ENCODE data around the gene HSPBP1.

HSPBP1 gene

DNA sequence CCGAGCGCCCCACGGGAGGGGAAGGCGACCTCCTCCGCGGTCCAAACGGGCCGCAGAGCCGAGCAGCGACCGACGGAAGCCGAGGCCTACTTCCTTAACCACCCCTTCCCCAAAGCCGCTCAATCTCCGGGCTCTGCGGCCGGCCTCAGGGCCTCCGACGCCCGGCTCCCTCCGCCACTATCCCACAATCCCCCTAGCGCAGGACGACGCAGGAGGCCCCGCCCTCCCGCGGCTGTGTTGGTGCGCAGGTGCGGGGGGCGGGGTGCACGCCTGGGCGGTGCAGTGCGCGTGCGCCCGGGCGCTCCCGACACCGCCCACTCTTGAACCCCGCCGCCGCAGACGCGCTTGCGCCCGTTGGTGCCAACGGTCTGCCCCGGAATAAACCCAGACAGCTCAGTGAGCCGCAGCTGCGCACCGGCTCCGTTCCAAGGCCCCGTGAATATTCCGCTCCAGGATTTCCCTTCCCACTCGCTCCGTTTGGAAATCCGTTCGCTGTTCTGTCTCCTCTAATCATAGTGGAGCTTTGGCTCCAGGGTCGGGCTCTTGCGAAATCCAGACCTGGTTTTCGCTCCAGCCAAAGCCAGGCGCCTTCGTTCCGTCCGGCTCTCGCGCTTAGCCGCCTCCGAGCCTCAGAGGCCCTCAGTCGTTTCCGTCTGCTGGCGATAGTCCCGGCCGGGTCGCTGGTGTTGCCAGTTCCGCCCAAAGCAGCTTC lies 20.9 kb downstream of the HSPBP1 start, which contains the start of gene PPP6R1:
PPP6R1 (minus strand) TSS at position 190 of the 712 bp plus-strand sequence. CDS start 11,914 bp downstream, outside the sequence.
- Mint-ChIP-seq H3K27me3 (peaks cover 4% of the 10 kb centered on the region), H3K27ac (peak within 1 kb of the TSS; percentile 99), H3K4me1 (peaks cover 40% of the 10 kb centered on the region), H3K4me3 (peak within 1 kb of the TSS; percentile 99), H3K9me3 (no peaks in the 10 kb centered on the region), H3K36me3 (peaks cover 40% of the 10 kb centered on the region)
- peak; percentile 95 for DNase-seq
- CTCF ChIA-PET: interaction anchor here (0.9 to 2.6 kb wide), 5 partner anchors 21 to 98 kb away, joined by 3 to 9 read pairs (median 4); partner anchors contain the start of genes HSPBP1 and KMT5C

DNA sequence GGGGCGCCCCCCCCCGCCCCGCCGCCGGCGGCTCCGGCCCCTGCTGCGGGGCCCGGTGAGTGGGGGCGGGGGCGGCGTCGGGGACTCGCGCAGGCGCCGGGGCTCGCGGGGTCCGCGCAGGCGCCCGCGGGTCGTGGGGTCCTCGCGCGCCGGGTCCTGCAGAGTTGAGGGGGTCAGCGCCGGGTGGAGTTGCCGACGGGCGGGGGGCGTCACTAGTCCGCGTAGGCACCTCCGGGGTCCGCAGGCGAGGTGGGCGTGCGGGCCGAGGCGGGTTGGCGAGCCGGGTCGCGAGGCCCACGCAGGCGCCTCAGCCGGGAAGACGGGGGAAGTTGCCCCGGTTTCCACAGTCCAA lies 21.5 kb downstream of the HSPBP1 start:
- peak; percentile 61 for DNase-seq
- CTCF ChIA-PET: interaction anchor here (0.9 to 2.6 kb wide), 3 partner anchors 21 to 98 kb away, joined by 3 to 9 read pairs (median 6); partner anchors contain the start of genes HSPBP1 and KMT5C
- Mint-ChIP-seq H3K9me3 (no peaks in the 10 kb centered on the region), H3K4me3 (peak overlapping the region; percentile 74), H3K36me3 (peaks cover 44% of the 10 kb centered on the region), H3K27me3 (peaks cover 4% of the 10 kb centered on the region), H3K27ac (peak overlapping the region; percentile 99), H3K4me1 (peaks cover 45% of the 10 kb centered on the region)

DNA sequence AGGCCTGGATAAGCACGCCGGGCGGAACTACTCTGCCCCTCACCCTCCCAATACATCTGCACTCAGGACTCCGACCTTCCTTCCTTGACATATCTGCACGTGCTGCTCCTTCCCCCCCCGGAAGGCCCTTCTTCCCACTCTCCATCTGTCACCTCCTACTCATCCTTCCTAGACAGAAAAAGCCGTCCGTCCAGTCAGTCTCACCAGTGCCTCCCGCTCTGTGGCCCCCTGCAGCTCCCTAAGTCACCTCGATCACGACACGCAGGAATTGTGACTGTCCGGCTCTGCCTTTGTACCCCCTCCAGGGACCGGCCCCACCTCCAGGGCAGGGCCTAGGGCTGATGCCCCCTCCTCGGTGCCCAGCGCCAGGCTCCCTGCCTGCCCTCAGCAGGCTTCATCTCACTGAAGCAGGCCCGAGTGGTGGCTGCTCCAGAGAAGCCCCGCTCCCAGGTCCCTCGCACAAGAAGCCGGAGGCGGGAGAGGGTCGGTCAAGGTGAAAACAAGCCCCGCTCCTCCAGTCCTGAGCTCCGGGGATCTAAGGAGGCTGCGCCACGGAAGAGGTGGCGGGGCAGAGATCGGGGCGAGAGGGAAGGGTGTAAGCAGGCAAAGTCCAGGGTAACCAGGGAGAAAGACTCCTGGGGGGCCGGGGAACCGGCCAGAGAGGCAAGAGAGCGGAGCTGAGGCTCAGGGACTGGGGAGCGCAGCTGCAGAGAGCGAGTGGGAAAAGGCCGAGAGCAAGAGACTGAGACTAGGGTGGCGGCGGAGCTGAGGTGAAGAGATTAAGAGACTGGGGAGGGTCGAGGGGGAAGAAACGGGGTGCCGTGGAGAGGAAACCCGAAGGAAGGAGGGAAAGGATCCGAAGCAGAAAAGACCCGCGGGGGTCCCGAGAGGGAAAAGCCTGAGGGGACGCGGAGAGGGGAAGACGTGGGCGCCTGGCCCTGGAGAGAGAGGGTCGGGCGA lies 22.2 kb downstream of the HSPBP1 start:
- Mint-ChIP-seq H3K27ac (peak overlapping the region; percentile 99), H3K36me3 (peaks cover 46% of the 10 kb centered on the region), H3K4me3 (peak overlapping the region; percentile 99), H3K4me1 (peaks cover 52% of the 10 kb centered on the region), H3K27me3 (peaks cover 4% of the 10 kb centered on the region), H3K9me3 (no peaks in the 10 kb centered on the region)
- CTCF ChIA-PET: interaction anchor here (1.2 kb wide), 1 partner anchor 34 kb away, joined by 3 read pairs; no protein-coding TSS in a partner anchor
- peak; percentile 42 for DNase-seq

DNA sequence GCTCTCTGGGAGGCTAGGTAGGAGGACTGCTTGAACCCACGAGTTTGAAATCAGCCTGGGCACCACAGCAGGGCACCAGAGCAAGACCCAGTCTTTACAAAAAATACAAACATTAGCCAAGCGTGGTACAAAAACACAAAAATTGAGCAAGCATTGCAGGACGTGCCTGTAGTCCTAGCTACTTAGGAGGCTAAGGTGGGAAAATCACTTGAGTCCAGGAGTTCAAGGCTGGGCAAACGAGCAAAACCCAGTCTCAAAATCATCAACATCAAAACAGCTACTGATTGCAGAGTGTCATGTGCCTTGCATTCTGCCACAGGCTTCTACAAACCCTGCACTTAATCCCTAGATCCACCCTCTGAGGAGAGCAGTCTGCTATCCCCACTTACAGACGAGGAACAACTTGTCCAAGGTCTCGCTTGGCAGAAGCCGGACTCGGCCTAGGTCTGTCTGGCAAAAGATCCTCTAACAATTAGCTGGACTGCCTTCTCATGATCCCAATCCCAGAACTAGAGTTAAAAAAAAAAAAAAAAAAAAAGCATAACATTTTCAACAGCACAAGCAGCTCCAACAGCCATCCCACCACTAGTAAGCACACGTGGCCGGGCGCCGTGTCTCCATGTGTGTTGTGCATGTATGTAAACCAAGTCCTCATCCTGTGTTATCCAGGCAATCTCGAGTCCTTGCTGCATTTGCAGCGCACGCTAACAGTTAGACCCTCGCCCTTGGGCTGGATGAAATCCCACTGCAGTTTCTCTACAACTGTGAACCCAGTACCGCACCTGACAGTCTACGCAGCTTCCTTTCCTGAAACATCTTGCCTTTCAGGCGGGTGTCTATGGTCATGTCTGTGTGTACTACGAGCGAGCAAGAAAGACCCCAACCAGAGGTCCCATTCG lies 23.1 kb downstream of the HSPBP1 start:
- Mint-ChIP-seq H3K36me3 (peaks cover 43% of the 10 kb centered on the region), H3K4me1 (peaks cover 61% of the 10 kb centered on the region), H3K27me3 (peaks cover 4% of the 10 kb centered on the region), H3K27ac (peak overlapping the region; percentile 99), H3K9me3 (no peaks in the 10 kb centered on the region), H3K4me3 (peak overlapping the region; percentile 99)
- no peak for DNase-seq
- CTCF ChIA-PET: interaction anchor here (0.8 to 1.2 kb wide), 2 partner anchors 13 to 35 kb away, joined by 3 to 4 read pairs; no protein-coding TSS in a partner anchor

DNA sequence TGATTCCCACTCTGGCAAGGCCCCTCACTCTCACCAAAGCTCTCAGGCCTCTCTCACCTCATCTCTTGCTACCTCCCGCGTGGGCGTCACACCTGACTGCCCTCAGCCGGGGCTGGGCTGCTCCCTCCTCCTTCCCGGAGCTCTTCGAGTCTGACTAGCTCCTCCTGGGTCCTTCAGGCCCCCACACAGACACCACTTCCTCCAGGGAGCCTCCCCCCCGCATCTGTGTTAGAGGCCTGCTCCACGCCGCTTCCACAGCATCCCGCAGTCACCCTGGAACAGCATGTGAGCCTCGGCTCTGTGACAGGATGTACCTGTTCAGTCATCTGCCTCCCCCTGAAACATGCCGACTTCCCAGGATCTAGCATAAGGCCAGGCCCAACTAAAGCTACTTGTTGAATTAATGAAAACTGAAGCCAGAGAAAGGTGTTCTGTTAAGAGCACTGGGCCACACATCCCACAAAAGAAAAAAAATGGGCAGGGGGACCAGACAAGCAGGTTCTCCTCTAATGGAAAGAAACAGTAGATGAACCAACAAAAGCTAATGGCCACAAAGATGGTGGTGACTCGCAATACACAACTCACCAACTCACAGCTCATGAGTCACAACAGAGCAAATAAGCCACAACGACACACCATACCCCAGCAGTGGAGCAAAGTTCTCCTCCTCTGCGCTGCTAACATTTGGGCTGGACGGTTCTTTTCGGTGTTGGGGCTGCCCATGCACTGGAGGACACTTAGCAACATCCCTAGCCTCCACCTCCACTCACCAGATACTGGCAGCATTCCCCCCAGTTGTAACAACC lies 24.1 kb downstream of the HSPBP1 start:
- Mint-ChIP-seq H3K27ac (peak overlapping the region; percentile 99), H3K4me1 (peaks cover 71% of the 10 kb centered on the region), H3K4me3 (peak overlapping the region; percentile 99), H3K36me3 (peaks cover 50% of the 10 kb centered on the region), H3K27me3 (peaks cover 4% of the 10 kb centered on the region), H3K9me3 (no peaks in the 10 kb centered on the region)
- peak; percentile 66 for DNase-seq
- CTCF ChIA-PET: interaction anchor here (0.8 to 1.8 kb wide), 4 partner anchors 12 to 128 kb away, joined by 3 to 5 read pairs (median 4); partner anchors contain the start of gene TMEM238

DNA sequence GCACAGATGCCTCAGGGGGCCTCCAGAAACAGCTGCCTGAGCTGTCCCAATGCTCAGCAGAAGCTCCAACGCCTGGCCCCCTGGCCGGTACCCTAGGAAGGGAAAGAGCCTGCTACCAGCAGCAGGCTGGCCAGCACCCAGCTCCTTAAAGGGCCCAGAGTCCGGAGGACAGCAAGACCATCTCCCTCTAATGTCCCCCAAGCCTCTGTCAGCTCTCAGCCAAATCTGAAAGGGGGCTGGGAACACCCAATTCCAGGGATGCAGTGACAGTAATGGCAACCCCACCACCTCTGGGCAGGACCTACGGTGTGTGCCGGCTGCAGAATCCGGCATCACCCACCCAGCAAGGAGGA lies 25.3 kb downstream of the HSPBP1 start:
- H3K27ac Mint-ChIP-seq: peak overlapping the region; percentile 99
- H3K36me3 Mint-ChIP-seq: peaks cover 52% of the 10 kb centered on the region
- no peak for DNase-seq
- H3K4me1 Mint-ChIP-seq: peaks cover 68% of the 10 kb centered on the region
- no peaks in the 10 kb centered on the region for H3K9me3 Mint-ChIP-seq
- CTCF ChIA-PET: interaction anchor here (0.9 to 1.8 kb wide), 5 partner anchors 12 to 249 kb away, joined by 3 to 5 read pairs (median 4); partner anchors contain the start of genes HSPBP1, KMT5C and TMEM238
- peak overlapping the region; percentile 99 for H3K4me3 Mint-ChIP-seq
- H3K27me3 Mint-ChIP-seq: peaks cover 4% of the 10 kb centered on the region

DNA sequence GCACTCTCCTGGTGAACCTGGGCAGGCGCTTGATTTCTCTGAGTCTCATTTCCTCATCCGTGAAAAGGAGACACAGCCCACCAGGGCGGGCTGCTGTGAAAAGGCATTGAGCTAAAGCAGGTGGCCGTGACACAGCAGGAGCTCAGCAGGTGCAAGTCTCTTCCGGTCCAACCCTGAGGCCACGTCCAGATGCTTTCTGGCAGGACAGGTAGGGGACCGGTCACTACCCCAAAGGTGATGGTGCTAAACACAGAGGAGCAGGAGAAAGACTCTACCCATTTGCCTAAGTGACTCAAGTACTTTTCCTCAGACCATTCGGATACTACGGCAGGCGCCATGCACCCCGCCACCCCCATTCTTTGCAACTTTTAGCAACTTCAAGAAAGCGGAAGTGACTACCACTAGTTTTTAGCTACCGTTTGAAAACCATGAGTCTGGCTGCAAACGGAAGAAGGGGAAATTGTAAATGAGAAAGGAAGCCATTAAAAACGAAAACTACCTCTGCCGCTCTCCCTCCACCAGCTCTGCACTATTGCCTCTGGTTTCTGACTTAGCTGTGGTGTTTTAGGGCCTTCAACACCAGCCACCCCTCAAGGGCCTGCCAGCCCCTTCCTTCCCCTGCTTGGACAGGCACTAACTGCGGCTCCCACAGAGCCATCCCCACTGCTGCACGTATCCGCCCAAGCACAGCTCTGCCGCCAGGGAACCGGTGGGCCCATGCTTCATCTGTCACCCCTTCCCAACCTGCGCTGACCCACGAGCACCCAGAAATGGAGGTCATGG lies 25.9 kb downstream of the HSPBP1 start:
- Mint-ChIP-seq H3K36me3 (peaks cover 52% of the 10 kb centered on the region), H3K27me3 (peaks cover 4% of the 10 kb centered on the region), H3K4me1 (peaks cover 67% of the 10 kb centered on the region)

DNA sequence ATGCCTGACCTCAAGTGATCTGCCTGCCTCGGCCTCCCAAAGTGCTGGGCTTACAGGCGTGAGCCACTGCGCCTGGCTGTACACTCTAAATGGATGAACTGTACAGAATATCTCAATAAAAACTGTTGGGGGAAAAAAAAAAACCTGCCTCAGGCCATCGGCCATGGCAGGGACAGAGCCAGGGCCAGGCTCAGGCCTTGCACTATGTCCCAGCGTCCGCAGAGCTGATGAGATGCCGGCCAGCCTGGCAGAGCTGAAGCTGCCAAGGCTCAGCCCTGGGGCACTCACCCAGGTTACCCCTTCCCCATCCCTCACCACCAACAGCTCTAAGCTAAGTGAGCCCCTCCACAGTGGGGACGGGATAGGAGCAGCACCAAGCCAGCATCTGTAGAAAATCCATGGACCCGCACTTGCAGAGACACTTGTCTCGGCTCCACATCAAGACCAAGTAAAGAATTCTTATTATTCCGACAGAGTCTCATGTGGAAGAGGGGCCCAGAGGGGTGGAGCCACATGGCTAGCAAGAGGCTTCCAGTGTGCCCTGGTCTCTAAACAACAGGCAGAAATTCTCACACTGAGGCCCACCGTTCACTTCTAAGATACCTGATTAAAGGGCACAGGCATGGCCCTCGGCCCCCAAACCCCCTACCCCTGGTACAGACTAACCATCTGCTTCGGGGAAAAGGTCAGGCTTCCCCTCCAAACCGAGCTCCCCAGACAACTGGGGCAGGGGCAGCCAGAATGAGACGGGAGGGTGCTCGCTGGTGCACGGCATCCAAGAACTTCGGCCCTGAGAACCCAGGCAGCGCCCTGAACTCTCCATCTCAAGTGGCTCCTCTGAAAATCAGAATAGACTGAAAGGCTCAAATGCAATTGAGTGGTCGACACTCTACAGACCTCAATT lies 26.9 kb downstream of the HSPBP1 start:
- Mint-ChIP-seq H3K4me3 (peak overlapping the region; percentile 99), H3K27me3 (peaks cover 3% of the 10 kb centered on the region), H3K9me3 (no peaks in the 10 kb centered on the region), H3K27ac (peak overlapping the region; percentile 99), H3K4me1 (peaks cover 76% of the 10 kb centered on the region), H3K36me3 (peaks cover 55% of the 10 kb centered on the region)
- CTCF ChIA-PET: interaction anchor here (1.0 to 1.7 kb wide), 2 partner anchors 49 to 165 kb away, joined by 3 to 5 read pairs; no protein-coding TSS in a partner anchor
- no peak for DNase-seq

More for the DNA sequence above, 25.9 kb downstream of the HSPBP1 start:
- CTCF ChIA-PET: interaction anchor here (0.9 to 1.8 kb wide), 7 partner anchors 12 to 250 kb away, joined by 3 to 5 read pairs (median 4); partner anchors contain the start of genes HSPBP1, KMT5C and TMEM238
- no peaks in the 10 kb centered on the region for H3K9me3 Mint-ChIP-seq
- H3K4me3 Mint-ChIP-seq: peak overlapping the region; percentile 99
- peak; percentile 79 for DNase-seq
- peak overlapping the region; percentile 99 for H3K27ac Mint-ChIP-seq

DNA sequence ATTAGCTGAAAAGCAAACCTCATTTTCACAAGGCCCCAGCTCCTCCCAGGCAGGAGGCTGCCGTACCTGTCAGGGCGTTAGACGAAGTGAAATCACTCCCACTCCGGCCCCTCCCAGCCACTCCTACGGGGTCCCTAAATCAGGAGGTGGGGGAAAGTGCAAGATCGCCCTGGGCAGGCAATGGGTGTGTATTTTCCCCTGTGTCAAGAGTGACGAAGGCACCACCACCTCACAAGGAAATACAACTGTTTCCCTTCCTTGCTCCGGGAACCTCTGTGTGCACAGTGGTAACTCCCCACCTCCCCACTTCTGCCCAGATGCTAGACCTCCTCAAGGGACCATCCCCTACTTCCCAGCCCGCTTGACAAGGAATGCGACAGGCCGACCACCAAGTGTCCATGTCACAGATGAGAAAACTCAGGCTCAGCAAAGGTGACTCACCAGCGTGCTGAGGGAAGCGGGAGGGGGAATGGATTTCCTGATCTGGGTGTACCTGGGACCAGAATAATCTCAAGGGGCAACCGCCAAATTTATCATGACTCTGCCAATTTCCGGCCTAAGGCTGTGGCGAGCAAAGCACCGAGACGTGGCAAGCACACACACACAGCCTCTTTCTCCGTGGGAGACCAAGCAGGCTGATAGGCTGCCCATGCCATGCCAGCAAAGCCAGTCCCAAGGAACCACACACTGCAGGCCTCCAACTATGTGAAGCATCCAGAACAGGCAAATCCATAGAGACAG lies 28.4 kb downstream of the HSPBP1 start:
- H3K4me1 Mint-ChIP-seq: peaks cover 67% of the 10 kb centered on the region
- peak; percentile 57 for DNase-seq
- H3K27ac Mint-ChIP-seq: peak overlapping the region; percentile 99
- peak overlapping the region; percentile 75 for H3K4me3 Mint-ChIP-seq
- no peaks in the 10 kb centered on the region for H3K9me3 Mint-ChIP-seq
- H3K36me3 Mint-ChIP-seq: peaks cover 44% of the 10 kb centered on the region
- CTCF ChIA-PET: interaction anchor here (0.6 kb wide), 1 partner anchor 46 kb away, joined by 3 read pairs; no protein-coding TSS in a partner anchor
- no peaks in the 10 kb centered on the region for H3K27me3 Mint-ChIP-seq

DNA sequence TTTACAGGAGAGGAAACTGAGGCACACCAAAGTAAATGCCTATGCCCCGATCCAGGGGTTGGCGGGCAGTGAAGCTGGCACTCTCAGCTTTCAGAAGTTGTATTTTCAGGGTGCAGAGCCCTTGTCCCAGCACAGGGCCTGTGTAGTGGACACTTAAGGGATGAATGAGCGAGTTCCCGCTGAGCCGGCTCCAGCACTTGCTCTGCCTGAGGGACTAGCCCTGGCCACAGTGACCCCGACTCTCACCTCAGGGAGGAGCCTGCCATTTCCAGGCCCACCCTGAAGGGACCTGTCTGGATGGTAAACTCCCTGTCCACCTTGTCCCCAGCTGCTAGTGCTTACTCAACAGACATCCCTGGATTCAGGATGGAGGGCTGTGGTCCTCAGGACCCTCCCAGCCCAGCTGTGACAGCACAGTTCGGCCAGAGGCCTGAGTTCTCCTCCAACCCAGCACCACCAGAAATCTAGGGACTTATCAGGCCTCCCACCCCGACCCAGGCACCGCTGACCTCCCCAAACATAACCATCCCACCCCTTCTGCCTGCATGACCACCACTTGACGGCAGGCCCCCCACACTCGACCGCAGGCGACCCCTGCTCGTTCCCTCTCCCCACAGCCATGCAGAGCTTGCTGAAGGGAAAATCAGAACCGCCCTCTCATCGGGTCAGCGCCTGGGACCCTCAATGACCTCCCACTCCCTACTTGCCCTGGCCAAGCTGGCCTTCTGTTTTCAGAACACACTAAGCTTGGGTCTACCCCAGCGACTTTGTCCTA lies 29.5 kb downstream of the HSPBP1 start:
- Mint-ChIP-seq H3K27ac (peak overlapping the region; percentile 99), H3K9me3 (no peaks in the 10 kb centered on the region), H3K4me3 (peak overlapping the region; percentile 75), H3K4me1 (peaks cover 56% of the 10 kb centered on the region), H3K36me3 (peaks cover 35% of the 10 kb centered on the region), H3K27me3 (no peaks in the 10 kb centered on the region)
- CTCF ChIA-PET: interaction anchor here (0.6 kb wide), 1 partner anchor 45 kb away, joined by 3 read pairs; no protein-coding TSS in a partner anchor
- no peak for DNase-seq
